ENCODE measurements around the gene ADAM22. TPM values are rescaled to one million over a fixed set of nuclear protein-coding genes. Genes with fewer than 3 reads are reported as not detected.

The ADAM22 gene
- total RNA-seq, 4 donors from 2014 or later = 0.88 to 2.5 (median 1.6) TPM

DNA sequence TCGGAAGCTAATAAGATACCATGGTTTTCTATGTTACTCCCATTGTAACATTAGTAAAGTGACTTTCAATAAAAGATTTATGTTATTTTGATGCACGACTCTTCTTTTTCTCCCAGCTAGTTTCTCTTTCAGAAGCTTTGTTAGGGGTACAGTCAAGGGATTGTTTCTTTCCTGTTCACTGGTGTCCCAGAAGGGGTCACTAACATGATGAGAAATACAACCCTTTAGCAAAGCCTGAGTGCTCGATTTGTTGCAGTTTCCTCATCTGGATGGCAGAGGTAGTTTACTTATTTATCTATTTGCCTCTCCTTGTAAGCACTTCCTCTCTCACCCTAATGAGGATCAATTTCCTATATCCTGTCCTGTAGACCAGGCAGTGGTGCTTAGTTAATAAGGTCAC is 268.7 kb downstream of the ADAM22 start:
- Histone ChIP-seq H3K9me3 (no peaks in the 10 kb centered on the region), H3K27me3 (no peaks in the 10 kb centered on the region), H3K4me3 (no peak overlapping the region), H3K4me1 (peaks cover 0 to 5% (median 0%) of the 10 kb centered on the region in 4 donors), H3K27ac (no peak overlapping the region), H3K36me3 (peaks cover 0 to 56% (median 0%) of the 10 kb centered on the region in 3 donors)
- TF ChIP-seq, protein P1, sequence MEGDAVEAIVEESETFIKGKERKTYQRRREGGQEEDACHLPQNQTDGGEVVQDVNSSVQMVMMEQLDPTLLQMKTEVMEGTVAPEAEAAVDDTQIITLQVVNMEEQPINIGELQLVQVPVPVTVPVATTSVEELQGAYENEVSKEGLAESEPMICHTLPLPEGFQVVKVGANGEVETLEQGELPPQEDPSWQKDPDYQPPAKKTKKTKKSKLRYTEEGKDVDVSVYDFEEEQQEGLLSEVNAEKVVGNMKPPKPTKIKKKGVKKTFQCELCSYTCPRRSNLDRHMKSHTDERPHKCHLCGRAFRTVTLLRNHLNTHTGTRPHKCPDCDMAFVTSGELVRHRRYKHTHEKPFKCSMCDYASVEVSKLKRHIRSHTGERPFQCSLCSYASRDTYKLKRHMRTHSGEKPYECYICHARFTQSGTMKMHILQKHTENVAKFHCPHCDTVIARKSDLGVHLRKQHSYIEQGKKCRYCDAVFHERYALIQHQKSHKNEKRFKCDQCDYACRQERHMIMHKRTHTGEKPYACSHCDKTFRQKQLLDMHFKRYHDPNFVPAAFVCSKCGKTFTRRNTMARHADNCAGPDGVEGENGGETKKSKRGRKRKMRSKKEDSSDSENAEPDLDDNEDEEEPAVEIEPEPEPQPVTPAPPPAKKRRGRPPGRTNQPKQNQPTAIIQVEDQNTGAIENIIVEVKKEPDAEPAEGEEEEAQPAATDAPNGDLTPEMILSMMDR (IDR thresholded peaks at IDR 0.05) = no peak
- TF ChIP-seq POLR2A (IDR thresholded peaks at IDR 0.05) = no peak
- DNase-seq = no peak

- peaks cover 0 to 62% (median 0%) of the 10 kb centered on the region in 3 donors for H3K36me3 ChIP-seq
- H3K4me3 ChIP-seq = no peak overlapping the region
- H3K27me3 ChIP-seq = no peaks in the 10 kb centered on the region
- TF ChIP-seq, protein P1 (IDR thresholded peaks at IDR 0.05) = no peak
- TF ChIP-seq POLR2A (IDR thresholded peaks at IDR 0.05) = no peak
- no peak overlapping the region for H3K27ac ChIP-seq
- no peak for DNase-seq
- H3K4me1 ChIP-seq = peaks cover 0 to 5% (median 0%) of the 10 kb centered on the region in 4 donors
- no peaks in the 10 kb centered on the region for H3K9me3 ChIP-seq
Observed at GRCh38 chr7:88203401-88203800, 269.4 kb downstream of the ADAM22 start.

DNA sequence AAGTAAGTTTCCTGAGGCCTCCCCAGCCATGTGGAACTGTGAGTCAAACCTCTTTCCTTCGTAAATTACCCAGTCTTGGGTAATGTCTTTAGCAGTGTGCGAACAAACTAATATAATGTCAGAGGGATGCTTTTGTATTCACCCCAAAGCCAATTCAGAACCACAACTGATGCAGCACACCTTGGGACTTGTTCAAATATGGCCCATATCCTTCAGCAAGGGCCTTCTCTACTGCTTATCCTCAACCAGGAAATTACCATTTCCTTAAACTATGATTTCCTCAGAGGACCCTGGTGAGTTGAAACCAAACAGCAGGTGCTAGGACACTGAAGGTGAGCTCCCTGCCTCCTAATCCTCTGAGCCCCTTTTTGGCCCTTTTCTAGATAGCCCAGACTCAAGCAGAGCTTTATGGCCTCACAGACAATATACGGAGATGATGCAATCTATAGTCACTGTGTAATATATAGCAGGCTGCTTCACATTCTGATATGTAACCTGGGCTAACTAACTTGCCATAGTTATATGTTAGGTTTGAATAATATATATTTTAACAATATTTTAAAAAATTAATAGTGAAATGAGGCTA is 270.6 kb downstream of the ADAM22 start:
- TF ChIP-seq POLR2A (IDR thresholded peaks at IDR 0.05) = no peak
- TF ChIP-seq, protein P1 (IDR thresholded peaks at IDR 0.05) = no peak
- peaks cover 0 to 5% (median 0%) of the 10 kb centered on the region in 4 donors for H3K4me1 ChIP-seq
- no peak overlapping the region for H3K27ac ChIP-seq
- no peak for DNase-seq
- H3K36me3 ChIP-seq = peaks cover 0 to 74% (median 0%) of the 10 kb centered on the region in 3 donors
- H3K4me3 ChIP-seq = no peak overlapping the region
- no peaks in the 10 kb centered on the region for H3K9me3 ChIP-seq
- no peaks in the 10 kb centered on the region for H3K27me3 ChIP-seq

- DNase-seq = no peak
- Histone ChIP-seq H3K36me3 (peaks cover 0 to 80% (median 0%) of the 10 kb centered on the region in 3 donors), H3K4me3 (no peak overlapping the region), H3K27me3 (no peaks in the 10 kb centered on the region), H3K9me3 (no peaks in the 10 kb centered on the region), H3K27ac (no peak overlapping the region), H3K4me1 (peaks cover 0 to 5% (median 0%) of the 10 kb centered on the region in 4 donors)
- TF ChIP-seq POLR2A (IDR thresholded peaks at IDR 0.05) = no peak
- TF ChIP-seq, protein P1 (IDR thresholded peaks at IDR 0.05) = no peak
Observed at GRCh38 chr7:88205179-88205578, 271.1 kb downstream of the ADAM22 start.

GRCh38 chr7:88206254-88206653 is 272.2 kb downstream of the ADAM22 start:
- Histone ChIP-seq H3K4me3 (no peak overlapping the region), H3K9me3 (no peaks in the 10 kb centered on the region), H3K36me3 (peaks cover 0 to 86% (median 0%) of the 10 kb centered on the region in 3 donors), H3K27me3 (no peaks in the 10 kb centered on the region), H3K4me1 (peaks cover 0 to 5% (median 0%) of the 10 kb centered on the region in 4 donors), H3K27ac (no peak overlapping the region)
- TF ChIP-seq, protein P1 (IDR thresholded peaks at IDR 0.05) = no peak
- no peak for TF ChIP-seq POLR2A (IDR thresholded peaks at IDR 0.05)
- DNase-seq = no peak
